22Rv1 (cell line): Measurements from ENCODE around the gene CT45A1.

Experiments used
- ZFX ChIP-seq: fragments of 450-650 bp; IDR thresholded peaks from 2 replicates; pipeline ENCODE4 v1.6.1; 2017; ENCODE audit warnings: antibody characterized with exemption, borderline replicate concordance
- TF ChIP-seq, protein P1 (sequence below): fragments of 450-650 bp; IDR thresholded peaks from 2 replicates; pipeline ENCODE4 v1.5.1; 2017; ENCODE audit warnings: mild to moderate bottlenecking

DNA sequence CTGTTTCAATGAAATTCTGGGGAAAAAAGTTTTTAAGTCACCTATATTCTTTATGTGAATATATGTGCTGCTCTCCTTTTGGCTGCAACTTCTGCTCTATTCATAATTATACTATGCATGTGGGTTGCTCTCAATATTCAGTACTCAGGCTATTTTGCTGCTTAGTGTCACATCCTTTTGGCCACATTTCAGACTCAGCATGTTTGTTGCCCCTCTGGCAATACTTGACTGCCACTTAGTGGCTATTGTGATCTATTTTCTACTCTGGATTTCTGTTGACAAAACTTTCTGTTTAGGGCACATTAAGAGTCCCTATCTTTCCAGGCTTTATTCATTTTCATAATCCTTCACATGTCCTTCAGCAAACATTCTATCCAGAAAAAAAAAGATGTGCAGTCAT, 15.8 kb upstream of the CT45A1 start:
- TF ChIP-seq, protein P1, sequence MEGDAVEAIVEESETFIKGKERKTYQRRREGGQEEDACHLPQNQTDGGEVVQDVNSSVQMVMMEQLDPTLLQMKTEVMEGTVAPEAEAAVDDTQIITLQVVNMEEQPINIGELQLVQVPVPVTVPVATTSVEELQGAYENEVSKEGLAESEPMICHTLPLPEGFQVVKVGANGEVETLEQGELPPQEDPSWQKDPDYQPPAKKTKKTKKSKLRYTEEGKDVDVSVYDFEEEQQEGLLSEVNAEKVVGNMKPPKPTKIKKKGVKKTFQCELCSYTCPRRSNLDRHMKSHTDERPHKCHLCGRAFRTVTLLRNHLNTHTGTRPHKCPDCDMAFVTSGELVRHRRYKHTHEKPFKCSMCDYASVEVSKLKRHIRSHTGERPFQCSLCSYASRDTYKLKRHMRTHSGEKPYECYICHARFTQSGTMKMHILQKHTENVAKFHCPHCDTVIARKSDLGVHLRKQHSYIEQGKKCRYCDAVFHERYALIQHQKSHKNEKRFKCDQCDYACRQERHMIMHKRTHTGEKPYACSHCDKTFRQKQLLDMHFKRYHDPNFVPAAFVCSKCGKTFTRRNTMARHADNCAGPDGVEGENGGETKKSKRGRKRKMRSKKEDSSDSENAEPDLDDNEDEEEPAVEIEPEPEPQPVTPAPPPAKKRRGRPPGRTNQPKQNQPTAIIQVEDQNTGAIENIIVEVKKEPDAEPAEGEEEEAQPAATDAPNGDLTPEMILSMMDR: no peak
- TF ChIP-seq ZFX: no peak
